SK-N-SH treated with all-trans-retinoic acid at 6 μM for 48 hours (cell line): ENCODE measurements around the gene FAM120A.

Experiments
- ATAC-seq: fragments of 200-7000 bp; cut with Tn5 transposase; 3 replicates; pipeline ENCODE4 v1.9.1; 2020; ENCODE audit warnings: mild to moderate bottlenecking, moderate library complexity
- ARNTL ChIP-seq: fragments of 450-650 bp; formaldehyde crosslinking; IDR thresholded peaks from 2 replicates; pipeline ENCODE4 v1.5.0; 2020; ENCODE audit warnings: low read depth, mild to moderate bottlenecking, moderate library complexity, borderline replicate concordance
- BACH2 ChIP-seq: fragments of 250-450 bp; sonication (Bioruptor Pico); IDR thresholded peaks from 2 replicates; pipeline ENCODE4 v1.9.0; 2021; ENCODE audit warnings: mild to moderate bottlenecking, borderline replicate concordance
- CREB5 ChIP-seq: fragments of 250-450 bp; sonication (Bioruptor Pico); IDR thresholded peaks from 2 replicates; pipeline ENCODE4 v1.5.1; 2020; ENCODE audit warnings: low read depth, mild to moderate bottlenecking, moderate library complexity
- ESRRG ChIP-seq: fragments of 250-450 bp; sonication (Bioruptor Pico); IDR thresholded peaks from 2 replicates; pipeline ENCODE4 v1.6.1; 2021; ENCODE audit warnings: mild to moderate bottlenecking
- ISL1 ChIP-seq: fragments of 250-450 bp; sonication (Bioruptor Pico); IDR thresholded peaks from 2 replicates; pipeline ENCODE4 v2.1.2; 2022; ENCODE audit warnings: mild to moderate bottlenecking, moderate library complexity
- TCF4 ChIP-seq: fragments of 250-450 bp; sonication (Bioruptor Pico); IDR thresholded peaks from 2 replicates; pipeline ENCODE4 v1.8.0; 2021; ENCODE audit warnings: mild to moderate bottlenecking, moderate library complexity, borderline replicate concordance
- TOX ChIP-seq: fragments of 250-450 bp; sonication (Bioruptor Pico); IDR thresholded peaks from 2 replicates; pipeline ENCODE4 v1.8.0; 2021; ENCODE audit warnings: mild to moderate bottlenecking, moderate library complexity, borderline replicate concordance
- TSHZ2 ChIP-seq: fragments of 250-450 bp; sonication (Bioruptor Pico); IDR thresholded peaks from 2 replicates; pipeline ENCODE4 v1.5.0; 2020; ENCODE audit warnings: mild to moderate bottlenecking, moderate library complexity
- ZFP3 ChIP-seq: fragments of 250-450 bp; sonication (Bioruptor Pico); IDR thresholded peaks from 2 replicates; pipeline ENCODE4 v1.5.0; 2020; ENCODE audit warnings: mild to moderate bottlenecking, moderate library complexity
- ZFP30 ChIP-seq: fragments of 450-650 bp; formaldehyde crosslinking; IDR thresholded peaks from 2 replicates; pipeline ENCODE4 v1.5.0; 2022; ENCODE audit warnings: mild to moderate bottlenecking, moderate library complexity
- ZNF565 ChIP-seq: fragments of 450-650 bp; formaldehyde crosslinking; conservative IDR thresholded peaks from 2 replicates; pipeline ENCODE4 v1.5.0; 2020; ENCODE audit warnings: low read depth, mild to moderate bottlenecking, moderate library complexity
- ZNF8 ChIP-seq: fragments of 450-650 bp; formaldehyde crosslinking; IDR thresholded peaks from 2 replicates; pipeline ENCODE4 v1.5.0; 2020; ENCODE audit warnings: mild to moderate bottlenecking, moderate library complexity
- TF ChIP-seq, protein P1 (sequence below): fragments of 250-450 bp; sonication (Bioruptor Pico); IDR thresholded peaks from 2 replicates; pipeline ENCODE4 v1.5.1; 2021; ENCODE audit warnings: mild to moderate bottlenecking, moderate library complexity

Gene FAM120A

GRCh38 chr9:93579711-93580516, 128.4 kb downstream of the FAM120A start:
- TF ChIP-seq TCF4 (CRISPR knock-in tag) = no peak
- TF ChIP-seq ZNF565 (CRISPR knock-in tag) = no peak
- no peak for TF ChIP-seq ZFP3 (CRISPR knock-in tag)
- no peak for TF ChIP-seq ARNTL (CRISPR knock-in tag)
- TF ChIP-seq ZFP30 (CRISPR knock-in tag) = no peak
- no peak for TF ChIP-seq ZNF8
- TF ChIP-seq TSHZ2 (CRISPR knock-in tag) = no peak

DNA sequence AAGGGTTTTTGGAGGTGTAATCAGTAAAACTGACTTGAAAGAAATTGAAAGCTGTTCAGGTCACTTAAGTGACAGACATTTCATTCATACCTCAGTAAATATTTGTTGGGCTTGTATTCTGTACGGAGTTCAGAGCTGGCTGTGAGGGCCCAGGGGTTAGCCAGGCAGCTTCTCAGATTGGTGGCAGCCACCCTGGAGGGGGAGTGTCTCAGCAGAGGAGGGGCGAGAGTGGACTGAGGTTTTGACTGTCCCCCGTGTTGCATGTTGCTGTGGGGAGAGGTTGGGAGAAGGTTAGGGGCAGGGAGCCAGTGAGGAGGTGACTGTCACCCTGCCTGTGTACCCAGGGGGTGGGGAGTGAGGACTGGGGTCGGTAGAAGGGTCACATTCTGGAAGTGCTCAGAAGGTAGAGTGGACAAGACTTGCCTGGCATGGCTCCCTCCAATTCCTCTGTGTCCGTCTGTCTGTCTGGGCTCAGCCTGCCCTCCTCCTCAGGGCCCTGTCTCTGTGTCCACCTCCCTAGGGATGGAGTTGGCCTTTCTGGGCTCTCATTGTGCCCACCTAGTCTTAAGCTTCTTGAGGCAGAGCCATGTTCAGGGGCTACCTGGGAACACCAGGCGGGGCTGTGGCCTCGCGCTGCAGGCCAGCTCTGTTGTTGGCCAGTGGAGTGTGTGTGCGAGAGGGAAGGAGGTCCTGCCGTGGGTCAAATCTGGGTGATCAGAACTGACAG, 129.3 kb downstream of the FAM120A start:
- TF ChIP-seq ZFP30 (CRISPR knock-in tag) = no peak
- no peak for TF ChIP-seq ZNF8
- TF ChIP-seq, protein P1, sequence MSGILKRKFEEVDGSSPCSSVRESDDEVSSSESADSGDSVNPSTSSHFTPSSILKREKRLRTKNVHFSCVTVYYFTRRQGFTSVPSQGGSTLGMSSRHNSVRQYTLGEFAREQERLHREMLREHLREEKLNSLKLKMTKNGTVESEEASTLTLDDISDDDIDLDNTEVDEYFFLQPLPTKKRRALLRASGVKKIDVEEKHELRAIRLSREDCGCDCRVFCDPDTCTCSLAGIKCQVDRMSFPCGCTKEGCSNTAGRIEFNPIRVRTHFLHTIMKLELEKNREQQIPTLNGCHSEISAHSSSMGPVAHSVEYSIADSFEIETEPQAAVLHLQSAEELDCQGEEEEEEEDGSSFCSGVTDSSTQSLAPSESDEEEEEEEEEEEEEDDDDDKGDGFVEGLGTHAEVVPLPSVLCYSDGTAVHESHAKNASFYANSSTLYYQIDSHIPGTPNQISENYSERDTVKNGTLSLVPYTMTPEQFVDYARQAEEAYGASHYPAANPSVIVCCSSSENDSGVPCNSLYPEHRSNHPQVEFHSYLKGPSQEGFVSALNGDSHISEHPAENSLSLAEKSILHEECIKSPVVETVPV (CRISPR knock-in tag) = no peak
- no peak for ATAC-seq

More at GRCh38 chr9:93579711-93580516, 128.4 kb downstream of the FAM120A start:
- ATAC-seq = no peak

- TF ChIP-seq, protein P1 (CRISPR knock-in tag) = no peak
- no peak for TF ChIP-seq ISL1 (CRISPR knock-in tag)
- no peak for TF ChIP-seq TSHZ2 (CRISPR knock-in tag)
- ATAC-seq = no peak
Observed at GRCh38 chr9:93582115-93582514, 130.6 kb downstream of the FAM120A start.

GRCh38 chr9:93582550-93582949, 131.1 kb downstream of the FAM120A start:
- TF ChIP-seq BACH2 (CRISPR knock-in tag) (no peak), CREB5 (CRISPR knock-in tag) (no peak), ZNF8 (no peak), ESRRG (CRISPR knock-in tag) (no peak), TOX (CRISPR knock-in tag) (no peak), ZNF565 (CRISPR knock-in tag) (no peak), ZFP30 (CRISPR knock-in tag) (no peak)
- ATAC-seq = no peak
